GM21723 (cell line): ENCODE measurements around the gene MNT.

ENCODE experiments used
- ATAC-seq: cut with Tn5 transposase; IDR thresholded peaks from one replicate; pipeline ENCODE4 v1.9.1; 2021; ENCODE audit warnings: mild to moderate bottlenecking, moderate library complexity; ENCODE audit not compliant: unreplicated experiment

MNT gene

DNA sequence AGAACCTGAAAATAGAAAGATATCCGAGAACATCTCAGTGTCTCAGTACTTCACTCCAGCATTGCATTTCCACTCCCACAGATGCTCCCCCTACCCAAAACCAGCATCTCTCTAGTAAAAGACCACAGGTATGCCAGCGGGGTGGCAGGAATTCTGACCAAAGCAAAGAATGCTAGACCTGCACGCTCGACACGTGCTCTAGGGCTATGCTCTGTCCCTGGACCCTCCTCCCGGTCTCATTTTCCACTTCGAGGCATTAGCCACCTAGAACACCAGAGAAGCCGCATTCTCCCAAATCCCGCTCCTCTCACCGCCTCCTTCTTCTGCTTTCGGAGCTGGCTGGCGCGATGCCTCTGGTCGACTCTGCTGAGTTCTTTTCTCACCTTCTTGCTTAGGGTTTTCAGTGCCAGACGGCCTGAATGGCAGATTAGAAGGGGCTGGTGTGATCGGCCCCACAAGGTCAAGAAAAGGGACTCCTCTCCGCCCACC lies 65.1 kb downstream of the MNT start:
- no peak for ATAC-seq
